Mesothelial cell of epicardium (in vitro differentiated cells): ENCODE measurements around the gene ADH4. TPM values are rescaled to one million over a fixed set of nuclear protein-coding genes. Genes with fewer than 3 reads are reported as not detected.

Experiments used
- DNase-seq, 2 experiments: peaks; one replicate each; pipeline ENCODE4 v3.0.0; 2021; ENCODE audit warnings: low spot score in 2 of 2; ENCODE audit not compliant: unreplicated experiment in 2 of 2
- H3K27ac Mint-ChIP-seq: 2 replicates; pipeline ENCODE4 v1.8.0; 2021; ENCODE audit warnings: mixed read lengths
- H3K27me3 Mint-ChIP-seq: 2 replicates; pipeline ENCODE4 v1.8.0; 2021; ENCODE audit warnings: low read depth, mixed read lengths
- H3K36me3 Mint-ChIP-seq: 2 replicates; pipeline ENCODE4 v1.8.0; 2021; ENCODE audit warnings: mixed read lengths
- H3K4me1 Mint-ChIP-seq: 2 replicates; pipeline ENCODE4 v1.8.0; 2021; ENCODE audit warnings: mixed read lengths
- H3K4me3 Mint-ChIP-seq: 2 replicates; pipeline ENCODE4 v1.8.0; 2021; ENCODE audit warnings: mild to moderate bottlenecking, moderate library complexity, mixed read lengths
- H3K9me3 Mint-ChIP-seq: 2 replicates; pipeline ENCODE4 v1.8.0; 2021; ENCODE audit warnings: mixed read lengths
- total RNA-seq: library from RNA; stranded (reverse); gene quantifications from 3 replicates; pipeline ENCODE4 v1.2.1, GENCODE V29; 2021
- TF ChIP-seq, protein P1 (sequence below): fragments of 200-600 bp; sonication (generic); IDR thresholded peaks from one replicate; pipeline ENCODE4 v1.5.0; 2021; ENCODE audit warnings: antibody characterized with exemption; ENCODE audit not compliant: unreplicated experiment

The ADH4 gene
- total RNA-seq, 1 donor from 2014 or later, result not detected

DNA sequence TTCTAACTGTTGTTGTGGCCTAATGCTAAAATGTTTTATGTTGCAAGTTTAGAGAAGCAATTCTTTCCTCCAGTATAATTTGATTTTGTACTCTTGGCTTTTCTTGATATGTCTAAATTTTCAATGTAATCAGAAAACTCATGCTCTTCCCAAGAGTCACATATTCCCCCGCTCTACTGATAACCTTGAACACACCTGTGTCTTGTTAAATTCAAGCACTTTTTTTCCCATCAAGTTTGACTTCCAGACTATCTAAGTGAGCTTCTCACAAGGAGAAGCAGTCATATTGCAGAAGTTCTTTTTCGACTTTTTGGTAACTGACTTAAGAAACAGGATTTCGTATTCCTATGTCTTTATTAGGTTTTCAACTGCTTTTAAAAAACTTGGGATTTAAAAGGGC is 7.4 kb upstream of the ADH4 start:
- H3K36me3 Mint-ChIP-seq, result peaks cover 11% of the 10 kb centered on the region
- no peaks in the 10 kb centered on the region for H3K27me3 Mint-ChIP-seq
- H3K4me1 Mint-ChIP-seq, result no peaks in the 10 kb centered on the region
- TF ChIP-seq, protein P1, sequence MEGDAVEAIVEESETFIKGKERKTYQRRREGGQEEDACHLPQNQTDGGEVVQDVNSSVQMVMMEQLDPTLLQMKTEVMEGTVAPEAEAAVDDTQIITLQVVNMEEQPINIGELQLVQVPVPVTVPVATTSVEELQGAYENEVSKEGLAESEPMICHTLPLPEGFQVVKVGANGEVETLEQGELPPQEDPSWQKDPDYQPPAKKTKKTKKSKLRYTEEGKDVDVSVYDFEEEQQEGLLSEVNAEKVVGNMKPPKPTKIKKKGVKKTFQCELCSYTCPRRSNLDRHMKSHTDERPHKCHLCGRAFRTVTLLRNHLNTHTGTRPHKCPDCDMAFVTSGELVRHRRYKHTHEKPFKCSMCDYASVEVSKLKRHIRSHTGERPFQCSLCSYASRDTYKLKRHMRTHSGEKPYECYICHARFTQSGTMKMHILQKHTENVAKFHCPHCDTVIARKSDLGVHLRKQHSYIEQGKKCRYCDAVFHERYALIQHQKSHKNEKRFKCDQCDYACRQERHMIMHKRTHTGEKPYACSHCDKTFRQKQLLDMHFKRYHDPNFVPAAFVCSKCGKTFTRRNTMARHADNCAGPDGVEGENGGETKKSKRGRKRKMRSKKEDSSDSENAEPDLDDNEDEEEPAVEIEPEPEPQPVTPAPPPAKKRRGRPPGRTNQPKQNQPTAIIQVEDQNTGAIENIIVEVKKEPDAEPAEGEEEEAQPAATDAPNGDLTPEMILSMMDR, result no peak
- peaks cover 20% of the 10 kb centered on the region for H3K9me3 Mint-ChIP-seq
- no peak for DNase-seq
- no peak overlapping the region for H3K4me3 Mint-ChIP-seq
- H3K27ac Mint-ChIP-seq, result no peak overlapping the region

DNA sequence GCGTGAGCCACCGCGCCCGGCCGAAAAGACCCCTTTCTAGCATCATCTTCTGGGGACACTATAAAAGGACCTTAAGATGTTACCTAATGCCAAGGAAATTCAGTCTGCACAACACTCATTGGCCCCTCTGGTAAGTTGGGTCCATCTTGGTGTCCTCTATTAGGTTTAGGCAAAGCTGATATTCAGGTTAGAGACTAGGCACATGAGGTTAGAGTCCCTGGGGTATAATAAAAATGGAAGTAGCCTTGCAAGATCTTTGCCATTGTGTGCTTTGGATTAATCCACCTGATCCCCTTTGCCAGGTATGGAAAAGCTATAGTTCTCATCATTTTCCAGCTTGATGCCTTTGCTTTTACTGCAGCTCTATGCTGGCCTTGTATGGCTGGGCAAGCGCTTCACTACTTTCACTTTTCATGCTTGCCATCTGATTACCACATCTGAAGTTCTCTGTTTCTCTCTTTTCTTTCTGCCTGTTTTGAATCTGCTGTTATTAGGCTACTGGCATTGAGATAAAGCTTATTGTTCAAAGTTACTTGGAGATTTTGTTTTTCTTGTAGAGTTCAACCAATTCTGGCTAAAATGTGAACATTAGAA is 5.4 kb upstream of the ADH4 start:
- Mint-ChIP-seq H3K4me3 (no peak overlapping the region), H3K36me3 (peaks cover 11% of the 10 kb centered on the region), H3K27me3 (no peaks in the 10 kb centered on the region), H3K9me3 (peaks cover 20% of the 10 kb centered on the region), H3K27ac (no peak overlapping the region), H3K4me1 (no peaks in the 10 kb centered on the region)
- TF ChIP-seq, protein P1, result no peak
- DNase-seq, result no peak

DNA sequence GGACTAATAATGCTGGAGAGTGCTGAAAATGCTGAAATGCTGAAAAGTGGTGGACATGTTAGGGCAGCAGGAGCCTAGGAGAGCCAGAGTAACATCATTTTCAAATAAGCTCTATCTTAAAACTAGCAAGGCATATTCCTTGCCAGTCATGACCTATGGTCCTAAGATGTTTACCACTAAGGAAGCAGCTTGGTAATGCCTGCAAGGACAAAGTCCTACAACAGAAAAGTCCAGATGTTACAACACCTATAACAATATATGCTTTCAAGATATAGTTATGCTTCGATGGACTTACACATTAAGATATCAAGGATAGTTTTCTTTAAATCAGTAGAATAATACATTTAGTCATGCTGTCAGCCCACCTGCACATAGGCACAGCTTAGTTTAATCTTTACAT is 4.5 kb upstream of the ADH4 start:
- no peak overlapping the region for H3K4me3 Mint-ChIP-seq
- DNase-seq, result no peak
- peaks cover 11% of the 10 kb centered on the region for H3K36me3 Mint-ChIP-seq
- TF ChIP-seq, protein P1, result no peak
- H3K4me1 Mint-ChIP-seq, result no peaks in the 10 kb centered on the region
- no peaks in the 10 kb centered on the region for H3K27me3 Mint-ChIP-seq
- no peak overlapping the region for H3K27ac Mint-ChIP-seq
- H3K9me3 Mint-ChIP-seq, result peaks cover 20% of the 10 kb centered on the region

DNA sequence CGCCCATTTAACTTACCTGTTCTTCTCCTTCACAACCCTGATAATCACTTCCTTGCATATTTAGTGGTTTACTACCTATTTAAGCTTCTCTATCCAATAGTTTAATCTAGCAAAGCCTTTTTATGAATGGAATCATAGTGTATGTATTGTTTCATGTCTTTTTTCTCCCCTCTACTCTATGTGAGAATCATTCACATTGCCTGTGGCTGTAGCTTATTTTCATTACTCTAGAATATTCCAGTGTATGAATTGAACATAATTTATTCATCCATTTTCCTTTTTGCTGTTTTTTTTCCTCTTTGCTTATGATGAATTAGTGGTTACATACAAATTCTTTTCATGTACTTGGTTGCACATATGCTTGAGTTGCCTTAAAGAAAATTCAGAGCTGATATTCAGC is 490 bp upstream of the ADH4 start:
- Mint-ChIP-seq H3K27me3 (no peaks in the 10 kb centered on the region), H3K4me3 (no peak overlapping the region), H3K9me3 (no peaks in the 10 kb centered on the region), H3K36me3 (peaks cover 1% of the 10 kb centered on the region), H3K4me1 (no peaks in the 10 kb centered on the region), H3K27ac (no peak overlapping the region)
- TF ChIP-seq, protein P1, result no peak
- no peak for DNase-seq

DNA sequence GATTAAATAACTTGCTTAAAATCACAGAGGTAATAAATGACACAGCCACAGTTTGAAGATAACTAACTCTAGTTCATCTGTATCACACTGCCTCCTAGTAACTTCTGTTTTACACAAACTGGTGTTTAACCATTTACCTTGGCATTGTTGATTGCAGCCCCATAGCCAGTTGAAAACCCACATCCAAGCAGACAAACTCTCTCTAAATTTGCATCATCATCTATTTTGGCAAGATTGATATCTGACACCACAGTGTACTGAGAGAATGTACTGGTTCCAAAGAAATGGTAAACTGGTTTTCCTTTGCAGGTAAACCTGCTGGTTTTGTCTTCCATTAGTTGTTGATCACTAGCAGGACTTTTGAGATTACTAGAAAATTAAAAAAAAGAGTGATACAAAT is 7.8 kb downstream of the ADH4 start:
- no peaks in the 10 kb centered on the region for H3K9me3 Mint-ChIP-seq

More for the DNA sequence above, 7.8 kb downstream of the ADH4 start:
- Mint-ChIP-seq H3K36me3 (peaks cover 2% of the 10 kb centered on the region), H3K4me1 (peaks cover 7% of the 10 kb centered on the region), H3K27ac (no peak overlapping the region), H3K27me3 (no peaks in the 10 kb centered on the region), H3K4me3 (no peak overlapping the region)
- TF ChIP-seq, protein P1, result no peak
- DNase-seq, result no peak
